GM23338 (cell line): ENCODE measurements around the gene RPS15A.
"Not testable (repeated sequence)": the region's sequence is repeated elsewhere in the genome, so short reads cannot be mapped to it uniquely, and the experiment has no call there.

ENCODE experiments used
- CTCF ChIP-seq, 2 experiments: fragments of 200-600 bp in 1 of 2; sonication (generic) in 1 of 2; conservative IDR thresholded peaks; 2 replicates each; pipeline versions ENCODE4 v1.5.1 to v1.6.1; 2016 to 2017; ENCODE audit warnings: antibody characterized with exemption in 2 of 2, low read depth in 2 of 2, mild to moderate bottlenecking in 2 of 2, moderate library complexity in 1 of 2
- EZH2 ChIP-seq: fragments of 200-600 bp; sonication (generic); IDR thresholded peaks from one replicate; pipeline ENCODE4 v1.8.0; 2017; ENCODE audit warnings: antibody characterized with exemption, mild to moderate bottlenecking, low read depth; ENCODE audit not compliant: unreplicated experiment
- POLR2AphosphoS5 ChIP-seq: IDR thresholded peaks from 2 replicates; pipeline ENCODE4 v1.6.1; 2016; ENCODE audit warnings: antibody characterized with exemption, low read depth
- REST ChIP-seq: IDR thresholded peaks from one replicate; pipeline ENCODE4 v1.6.1; 2018; ENCODE audit warnings: antibody characterized with exemption; ENCODE audit not compliant: unreplicated experiment
- ZNF114 ChIP-seq: fragments of 250-450 bp; sonication (Bioruptor Pico); IDR thresholded peaks from 2 replicates; pipeline ENCODE4 v1.5.0; 2020; ENCODE audit warnings: mild to moderate bottlenecking, moderate library complexity

- TF ChIP-seq CTCF (conservative IDR thresholded peaks at IDR 0.05; ENCODE audit: low read depth in 2 of 2); POLR2AphosphoS5; EZH2; REST; ZNF114 (CRISPR knock-in tag): not testable (repeated sequence)
Measured at GRCh38 chr16:18770336-18770962, 19.7 kb downstream of the RPS15A start.
